B cell (primary cell): ENCODE results near the gene SPRED2. TPM values are rescaled to one million over a fixed set of nuclear protein-coding genes. Genes with fewer than 3 reads are reported as not detected.

Experiments used
- ATAC-seq: fragments of 200-7000 bp; cut with Tn5 transposase; one replicate; pipeline ENCODE4 v1.10.0; 2021; ENCODE audit warnings: low read depth, mild to moderate bottlenecking, moderate number of reproducible peaks, moderate library complexity
- CTCF ChIA-PET: fragments of 350-600 bp; sonication (Branson Sonifier 250); formaldehyde crosslinking; loops from one replicate; lab custom pipeline; 2021; ENCODE audit warnings: antibody characterized with exemption, inconsistent platforms; lab: Charles Lee
- POLR2A ChIA-PET: fragments of 350-600 bp; sonication (Branson Sonifier 250); formaldehyde crosslinking; loops from one replicate; lab custom pipeline; 2021; ENCODE audit warnings: antibody characterized with exemption; lab: Charles Lee
- DNase-seq: peaks from one replicate; pipeline ENCODE4 v3.0.0; 2013
- H2AFZ ChIP-seq: 2 replicates; pipeline ENCODE4 v1.6.1; 2012; ENCODE audit warnings: mild to moderate bottlenecking, low read depth, low read length; ENCODE audit not compliant: insufficient read depth, poor library complexity, severe bottlenecking
- H3K27ac ChIP-seq, 2 donors: 1 replicate in 1 of 2; 2 replicates in 1 of 2; pipeline ENCODE4 v1.5.1; 2012 to 2013; ENCODE audit warnings: low read length in 2 of 2, mild to moderate bottlenecking in 2 of 2, moderate library complexity in 1 of 2
- H3K27me3 ChIP-seq, 4 experiments: fragments of 200-600 bp in 1 of 4; sonication (generic) in 1 of 4; replicated peaks in 1 of 4; 1 replicate in 2 of 4; 2 replicates in 2 of 4; pipeline versions ENCODE4 v1.6.1 to v1.7.0; 2013 to 2016; ENCODE audit warnings: low read length in 3 of 4, mild to moderate bottlenecking in 2 of 4, mixed read lengths in 1 of 4, moderate library complexity in 1 of 4; ENCODE audit not compliant: insufficient read depth in 4 of 4, control insufficient read depth in 3 of 4; ENCODE audit errors: control extremely low read depth in 1 of 4
- H3K36me3 ChIP-seq, 2 experiments: replicated peaks in 1 of 2; 1 replicate in 1 of 2; 2 replicates in 1 of 2; pipeline versions ENCODE4 v1.6.1 to v1.7.1; 2013; ENCODE audit warnings: low read length in 1 of 2; ENCODE audit not compliant: insufficient read depth in 2 of 2, control insufficient read depth in 1 of 2; ENCODE audit errors: control extremely low read depth in 1 of 2, extremely low read depth in 1 of 2
- H3K4me1 ChIP-seq, 2 donors: fragments of 200-600 bp in 1 of 2; sonication (generic) in 1 of 2; 1 replicate in 1 of 2; 2 replicates in 1 of 2; pipeline versions ENCODE4 v1.5.1 to v1.6.1; 2013 to 2017; ENCODE audit warnings: low read length in 2 of 2; ENCODE audit not compliant: control insufficient read depth in 2 of 2, insufficient read depth in 2 of 2
- H3K4me2 ChIP-seq: replicated peaks from 2 replicates; pipeline ENCODE3; 2012; ENCODE audit warnings: mild to moderate bottlenecking, low read depth, low read length; ENCODE audit not compliant: poor library complexity, severe bottlenecking
- H3K4me3 ChIP-seq, 5 experiments: fragments of 200-600 bp in 1 of 5; sonication (generic) in 1 of 5; 1 replicate in 3 of 5; 2 replicates in 2 of 5; pipeline versions ENCODE4 v1.5.1 to v1.7.0; 2011 to 2016; ENCODE audit warnings: low read length in 4 of 5, mild to moderate bottlenecking in 4 of 5, low read depth in 2 of 5, control low read depth in 1 of 5, moderate library complexity in 1 of 5; ENCODE audit not compliant: insufficient read depth in 1 of 5; ENCODE audit errors: control extremely low read depth in 1 of 5, extremely low read depth in 1 of 5
- H3K79me2 ChIP-seq: fragments of 200-600 bp; sonication (generic); one replicate; pipeline ENCODE4 v1.6.0; 2016; ENCODE audit warnings: low read length; ENCODE audit not compliant: control insufficient read depth, insufficient read depth
- H3K9ac ChIP-seq: fragments of 200-600 bp; sonication (generic); 2 replicates; pipeline ENCODE4 v1.6.1; 2017; ENCODE audit warnings: mild to moderate bottlenecking, low read length, moderate library complexity
- H3K9me3 ChIP-seq, 3 donors: one replicate each; pipeline versions ENCODE4 v1.6.1 to v1.7.1; 2013; ENCODE audit warnings: low read length in 2 of 3; ENCODE audit not compliant: control insufficient read depth in 2 of 3, insufficient read depth in 1 of 3; ENCODE audit errors: control extremely low read depth in 1 of 3
- H4K20me1 ChIP-seq: 2 replicates; pipeline ENCODE4 v1.6.0; 2012; ENCODE audit warnings: mild to moderate bottlenecking, low read length; ENCODE audit not compliant: insufficient read depth, control insufficient read depth, poor library complexity, severe bottlenecking
- H3K27ac Mint-ChIP-seq: one replicate; pipeline ENCODE4 v1.8.0; 2021; ENCODE audit warnings: mixed read lengths
- H3K27me3 Mint-ChIP-seq: one replicate; pipeline ENCODE4 v1.8.0; 2021; ENCODE audit warnings: mixed read lengths
- H3K4me1 Mint-ChIP-seq: one replicate; pipeline ENCODE4 v1.8.0; 2021; ENCODE audit warnings: mixed read lengths
- H3K4me3 Mint-ChIP-seq: one replicate; pipeline ENCODE4 v1.8.0; 2021; ENCODE audit warnings: mixed read lengths
- H3K9me3 Mint-ChIP-seq: one replicate; pipeline ENCODE4 v1.8.0; 2022; ENCODE audit warnings: mixed read lengths; ENCODE audit not compliant: insufficient read depth
- CTCF ChIP-seq: fragments of 200-600 bp; IDR thresholded peaks from one replicate; pipeline ENCODE4 v1.8.0; 2022; ENCODE audit warnings: antibody characterized with exemption, mild to moderate bottlenecking
- EZH2 ChIP-seq: IDR thresholded peaks from 2 replicates; pipeline ENCODE4 v1.6.1; 2012; ENCODE audit warnings: borderline replicate concordance, low read depth, mild to moderate bottlenecking, moderate library complexity, low read length; ENCODE audit not compliant: insufficient read depth, poor library complexity, severe bottlenecking
- WGBS: methylation state at CpG from one replicate; pipeline ENCODE4 v1.1.5; 2013; ENCODE audit warnings: missing lambda C conversion rate; ENCODE audit not compliant: insufficient coverage; 5-methylcytosine and 5-hydroxymethylcytosine counted together
- intact Hi-C: fragments of 100-400 bp; cut with micrococcal nuclease; formaldehyde crosslinking; loops from one replicate; pipeline ENCODE4 v1.10.0; 2022
- polyA plus RNA-seq: library from polyadenylated mRNA; depleted of rRNA; stranded (reverse); fragments of >200 nt; gene quantifications from 2 replicates; pipeline ENCODE4 v1.2.3, GENCODE V29; 2012
- total RNA-seq, 2 donors: library from RNA; stranded (reverse); fragments of 120-200 nt in 1 of 2; gene quantifications; 1 replicate in 1 of 2; 2 replicates in 1 of 2; pipeline versions ENCODE4 v1.2.3 to v1.2.4, GENCODE V29; 2013 to 2022

SPRED2 gene
- total and polyA plus RNA-seq, 2 donors (not counting 1 experiment from before 2014, with no cell fraction given) = 0.40 to 1.3 TPM

- peaks cover 4% of the 10 kb centered on the region for H3K27me3 Mint-ChIP-seq
- H3K79me2 ChIP-seq = no peaks in the 10 kb centered on the region
- CTCF ChIA-PET = no interaction called here
- no peak overlapping the region for H3K27ac Mint-ChIP-seq
- no peak overlapping the region for H3K4me2 ChIP-seq
- no peak for TF ChIP-seq CTCF
- no peak for TF ChIP-seq EZH2
- WGBS = 91% methylated on average over 7 of the region's 7 CpGs
- no peak overlapping the region for H3K27ac ChIP-seq
- H3K9me3 ChIP-seq = peaks cover 0 to 8% (median 0%) of the 10 kb centered on the region in 3 donors
- ATAC-seq (no peak), DNase-seq (no peak)
- no peaks in the 10 kb centered on the region for H4K20me1 ChIP-seq
- H3K9me3 Mint-ChIP-seq = peaks cover 6% of the 10 kb centered on the region
- H3K4me3 Mint-ChIP-seq = no peak overlapping the region
- H2AFZ ChIP-seq = no peak overlapping the region
- no peaks in the 10 kb centered on the region for H3K36me3 ChIP-seq
- intact Hi-C loops = no loop called here
- H3K4me1 ChIP-seq = no peaks in the 10 kb centered on the region
- POLR2A ChIA-PET = no interaction called here
- no peak overlapping the region for H3K9ac ChIP-seq
- H3K4me1 Mint-ChIP-seq = no peaks in the 10 kb centered on the region
- no peak overlapping the region for H3K4me3 ChIP-seq
- H3K27me3 ChIP-seq = peaks cover 0 to 2% (median 0%) of the 10 kb centered on the region in 4 experiments
Measured at GRCh38 chr2:65478498-65479135, 46.2 kb upstream of the SPRED2 start.

- Histone ChIP-seq H3K9ac (no peak overlapping the region), H3K4me2 (no peak overlapping the region), H3K36me3 (no peaks in the 10 kb centered on the region), H3K9me3 (peaks cover 0 to 11% (median 0%) of the 10 kb centered on the region in 3 donors), H3K79me2 (no peaks in the 10 kb centered on the region), H3K27me3 (peaks cover 0 to 2% (median 0%) of the 10 kb centered on the region in 4 experiments), H3K27ac (no peak overlapping the region), H3K4me3 (no peak overlapping the region), H2AFZ (no peak overlapping the region), H4K20me1 (no peaks in the 10 kb centered on the region), H3K4me1 (no peaks in the 10 kb centered on the region)
- Mint-ChIP-seq H3K4me1 (no peaks in the 10 kb centered on the region), H3K4me3 (no peak overlapping the region), H3K27me3 (peaks cover 3% of the 10 kb centered on the region), H3K9me3 (peaks cover 9% of the 10 kb centered on the region), H3K27ac (no peak overlapping the region)
- no peak for DNase-seq
- POLR2A ChIA-PET = no interaction called here
- no peak for ATAC-seq
- CTCF ChIA-PET = interaction anchor here (1.0 kb wide), 1 partner anchor 10 kb away, joined by 3 read pairs; no protein-coding TSS in a partner anchor
- intact Hi-C loops = no loop called here
- TF ChIP-seq EZH2 (no peak), CTCF (no peak)
- WGBS = 100% methylated on average over 1 of the region's 4 CpGs
Measured at GRCh38 chr2:65477590-65477989, 45.2 kb upstream of the SPRED2 start.
